ENCODE results near the gene DNM1.

The DNM1 gene

GRCh38 chr9:128193469-128194096, 9.6 kb upstream of the DNM1 start:
- no peak for DNase-seq (ENCODE audit: extremely low read depth, low read depth)
- TF ChIP-seq CTCF (IDR thresholded peaks at IDR 0.05; ENCODE audit: low read depth, low read length), result no peak

- no peak for TF ChIP-seq CTCF (IDR thresholded peaks at IDR 0.05; ENCODE audit: low read depth, low read length)
- DNase-seq (ENCODE audit: extremely low read depth, low read depth), result no peak
Measured at GRCh38 chr9:128201441-128202369, 1.5 kb upstream of the DNM1 start.

- no peak for TF ChIP-seq CTCF (IDR thresholded peaks at IDR 0.05; ENCODE audit: low read depth, low read length)
- no peak for DNase-seq (ENCODE audit: extremely low read depth, low read depth)
Measured at GRCh38 chr9:128202648-128203023, 543 bp upstream of the DNM1 start.

DNA sequence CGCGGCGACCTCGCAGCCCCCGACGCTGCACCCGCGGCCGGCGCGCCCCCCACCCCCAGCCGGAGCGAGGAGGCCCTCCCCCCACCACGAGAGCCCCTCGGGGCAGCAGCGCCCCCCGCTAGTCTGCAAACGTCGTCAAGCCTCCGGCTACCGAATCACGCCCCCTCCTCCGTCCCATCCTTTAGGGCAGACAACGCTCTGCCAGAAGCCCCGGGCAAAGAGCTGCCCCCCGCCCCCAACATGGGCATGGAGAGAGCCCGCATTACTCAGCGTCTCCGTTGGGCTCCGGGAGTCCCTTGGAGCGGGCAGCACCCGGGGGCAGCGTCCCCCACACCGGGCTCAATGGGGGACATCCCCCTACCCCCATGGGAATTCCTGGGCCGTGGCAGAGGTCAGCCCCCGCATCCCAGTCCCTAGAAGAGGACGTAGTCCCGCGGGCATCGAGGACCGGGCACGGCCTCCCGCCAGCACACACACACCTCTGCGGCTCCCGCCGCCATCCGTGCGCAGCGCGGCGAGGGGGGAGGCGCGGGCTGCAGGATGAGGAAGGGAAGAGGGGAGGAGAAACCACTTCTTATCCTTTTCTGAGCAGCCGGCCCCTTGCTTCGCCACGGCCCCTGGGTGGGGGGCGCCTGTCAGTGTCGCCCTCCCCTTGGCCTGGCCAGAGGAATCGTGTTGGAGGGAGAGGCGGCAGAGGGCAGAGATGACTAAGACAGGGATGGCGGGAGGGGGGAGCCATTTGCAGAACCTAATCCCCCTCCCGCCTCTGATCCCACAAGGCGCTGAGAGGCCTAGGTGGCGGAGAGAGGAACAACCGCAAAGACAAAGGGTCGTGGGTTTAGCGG, 750 bp downstream of the DNM1 start:
- no peak for TF ChIP-seq CTCF (IDR thresholded peaks at IDR 0.05; ENCODE audit: low read depth, low read length)

DNA sequence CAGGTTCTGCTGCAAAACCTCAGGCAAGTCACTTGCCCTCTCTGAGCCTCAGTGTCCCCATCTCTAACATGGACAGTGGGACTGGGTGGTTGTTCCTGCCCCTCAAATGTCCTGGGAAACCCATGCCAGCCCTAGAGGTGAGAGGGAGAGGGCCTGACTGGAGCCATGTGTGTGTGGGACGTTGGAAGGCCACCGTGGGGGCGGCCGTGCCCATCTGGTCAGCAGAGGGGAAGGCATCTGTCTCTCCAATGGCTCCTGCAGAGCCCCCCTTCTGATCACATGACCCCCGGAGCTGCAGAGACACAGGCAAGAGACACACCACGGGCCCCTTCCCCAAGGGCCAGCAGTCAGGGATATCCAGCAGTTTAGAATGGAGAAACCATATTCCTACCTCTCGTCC, 1.7 kb downstream of the DNM1 start:
- DNase-seq (ENCODE audit: extremely low read depth, low read depth), result no peak
- TF ChIP-seq CTCF (IDR thresholded peaks at IDR 0.05; ENCODE audit: low read depth, low read length), result no peak

More for the DNA sequence above, 750 bp downstream of the DNM1 start:
- DNase-seq (ENCODE audit: extremely low read depth, low read depth), result no peak

DNA sequence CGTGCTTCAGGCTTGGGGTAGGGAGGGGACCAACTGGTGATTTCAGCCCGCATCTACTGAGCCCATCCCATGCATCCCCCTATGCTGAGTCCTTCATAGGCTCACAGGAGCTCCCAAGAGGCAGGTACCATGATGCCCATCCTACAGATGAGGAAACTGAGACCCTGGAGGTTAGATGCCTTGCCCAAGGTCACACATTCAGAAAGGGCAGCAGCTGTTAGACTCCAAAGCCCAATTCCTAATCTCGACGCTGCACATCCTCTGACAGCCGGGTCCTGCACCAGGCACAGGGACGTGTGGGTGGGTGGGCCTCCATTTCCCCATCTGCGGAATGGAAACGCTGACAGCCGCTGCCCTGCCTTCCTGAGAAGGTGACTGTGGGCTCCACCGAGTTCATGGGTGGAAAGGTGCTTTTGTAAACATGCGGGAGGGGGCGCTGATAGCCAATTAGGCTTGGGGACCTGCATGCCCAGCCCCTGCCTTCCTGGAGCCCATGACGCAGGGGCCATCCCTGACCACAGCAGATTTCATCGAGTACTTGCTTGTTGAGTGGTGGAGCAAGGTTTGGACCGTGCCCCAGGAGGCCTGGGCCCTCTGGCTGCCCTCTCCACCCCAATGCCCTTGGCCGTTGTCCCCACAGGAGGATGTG, 2.2 kb downstream of the DNM1 start:
- TF ChIP-seq CTCF (IDR thresholded peaks at IDR 0.05; ENCODE audit: low read depth, low read length), result no peak
- no peak for DNase-seq (ENCODE audit: extremely low read depth, low read depth)

Measured in AG09319 (cell line).